GM21737 (cell line): ENCODE data around the gene NPY.

Experiments used
- ATAC-seq: cut with Tn5 transposase; IDR thresholded peaks from one replicate; pipeline ENCODE4 v1.9.1; 2021; ENCODE audit warnings: mild to moderate bottlenecking, moderate library complexity; ENCODE audit not compliant: unreplicated experiment

Gene NPY

GRCh38 chr7:24313777-24314176 lies 29.8 kb downstream of the NPY start:
- no peak for ATAC-seq

- ATAC-seq: no peak
Observed at GRCh38 chr7:24316340-24316739, 32.4 kb downstream of the NPY start.

- no peak for ATAC-seq
Observed at GRCh38 chr7:24318326-24318725, 34.3 kb downstream of the NPY start.

GRCh38 chr7:24319209-24319608 lies 35.2 kb downstream of the NPY start:
- no peak for ATAC-seq

GRCh38 chr7:24323961-24324480 lies 40.0 kb downstream of the NPY start:
- no peak for ATAC-seq

GRCh38 chr7:24325708-24326107 lies 41.7 kb downstream of the NPY start:
- peak; percentile 93 for ATAC-seq

- no peak for ATAC-seq
Observed at GRCh38 chr7:24328050-24328449, 44.1 kb downstream of the NPY start.

GRCh38 chr7:24328894-24329293 lies 44.9 kb downstream of the NPY start:
- ATAC-seq: no peak

GRCh38 chr7:24334012-24334411 lies 50.0 kb downstream of the NPY start:
- ATAC-seq: no peak

GRCh38 chr7:24334627-24335026 lies 50.6 kb downstream of the NPY start:
- ATAC-seq: no peak

- ATAC-seq: no peak
Observed at GRCh38 chr7:24336461-24336860, 52.5 kb downstream of the NPY start.

GRCh38 chr7:24337180-24337579 lies 53.2 kb downstream of the NPY start:
- no peak for ATAC-seq

GRCh38 chr7:24339575-24339974 lies 55.6 kb downstream of the NPY start:
- no peak for ATAC-seq

GRCh38 chr7:24340727-24341126 lies 56.7 kb downstream of the NPY start:
- no peak for ATAC-seq
